Ishikawa (cell line): ENCODE measurements around the gene PGA4.

Experiments used
- CEBPB ChIP-seq: IDR thresholded peaks from 2 replicates; pipeline ENCODE4 v1.6.1; 2012
- CREB1 ChIP-seq: IDR thresholded peaks from 2 replicates; pipeline ENCODE4 v1.6.1; 2012; ENCODE audit warnings: low read depth
- EGR1 ChIP-seq: IDR thresholded peaks from 2 replicates; pipeline ENCODE4 v1.6.1; 2012
- EP300 ChIP-seq: IDR thresholded peaks from 2 replicates; pipeline ENCODE4 v1.6.1; 2012; ENCODE audit warnings: borderline replicate concordance
- FOXM1 ChIP-seq: IDR thresholded peaks from 2 replicates; pipeline ENCODE4 v1.6.1; 2012; ENCODE audit warnings: low read depth, borderline replicate concordance
- MAX ChIP-seq: IDR thresholded peaks from 2 replicates; pipeline ENCODE4 v1.6.1; 2012
- NFIC ChIP-seq: IDR thresholded peaks from 2 replicates; pipeline ENCODE4 v1.6.1; 2012
- RAD21 ChIP-seq: IDR thresholded peaks from 2 replicates; pipeline ENCODE4 v1.6.1; 2012; ENCODE audit warnings: low read depth
- REST ChIP-seq: IDR thresholded peaks from 2 replicates; pipeline ENCODE4 v1.6.1; 2012; ENCODE audit warnings: low read depth, mild to moderate bottlenecking
- TAF1 ChIP-seq: IDR thresholded peaks from 2 replicates; pipeline ENCODE4 v1.6.1; 2012; ENCODE audit warnings: low read depth, mild to moderate bottlenecking
- TCF12 ChIP-seq: IDR thresholded peaks from 2 replicates; pipeline ENCODE4 v1.6.1; 2012; ENCODE audit warnings: low read depth
- TEAD4 ChIP-seq: IDR thresholded peaks from 2 replicates; pipeline ENCODE4 v1.6.1; 2012
- USF1 ChIP-seq: IDR thresholded peaks from 2 replicates; pipeline ENCODE4 v1.6.1; 2012
- YY1 ChIP-seq: IDR thresholded peaks from 2 replicates; pipeline ENCODE4 v1.6.1; 2012; ENCODE audit warnings: low read depth
- ZBTB7A ChIP-seq: IDR thresholded peaks from 2 replicates; pipeline ENCODE4 v1.6.1; 2012; ENCODE audit warnings: low read depth

PGA4 gene

GRCh38 chr11:61193596-61193995 lies 28.6 kb upstream of the PGA4 start:
- TF ChIP-seq TEAD4: no peak
- no peak for TF ChIP-seq TCF12
- TF ChIP-seq ZBTB7A: no peak
- TF ChIP-seq FOXM1: no peak
- no peak for TF ChIP-seq TAF1
- TF ChIP-seq REST: no peak
- TF ChIP-seq CREB1: no peak
- no peak for TF ChIP-seq EP300
- TF ChIP-seq USF1: no peak
- TF ChIP-seq CEBPB: no peak
- TF ChIP-seq YY1: no peak
- no peak for TF ChIP-seq EGR1
- TF ChIP-seq RAD21: no peak
- no peak for TF ChIP-seq MAX
- TF ChIP-seq NFIC: no peak

DNA sequence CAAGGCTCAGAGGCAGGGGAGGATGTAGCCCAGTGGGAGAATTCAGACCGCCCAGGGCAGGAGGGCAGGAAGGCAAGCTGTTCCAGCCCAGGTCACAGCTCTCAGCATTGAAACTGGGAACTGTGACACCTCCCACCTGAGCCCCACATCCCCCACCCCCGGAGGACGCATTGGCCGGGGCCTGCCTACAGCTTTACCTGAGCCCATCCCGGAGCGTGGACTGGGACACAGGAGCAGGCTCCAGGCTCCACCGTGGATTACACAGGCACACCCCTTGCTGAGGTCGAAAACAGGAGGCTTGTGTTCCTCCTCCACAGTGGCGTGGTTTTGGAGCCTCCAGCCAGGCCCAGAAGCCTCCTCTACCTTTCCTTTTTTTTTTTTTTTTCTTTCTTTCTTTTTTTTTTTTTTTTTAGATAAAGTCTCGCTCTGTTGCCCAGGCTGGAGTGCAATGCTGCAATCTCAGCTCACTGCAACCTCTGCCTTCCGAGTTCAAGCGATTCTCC lies 27.9 kb upstream of the PGA4 start:
- TF ChIP-seq TAF1: no peak
- no peak for TF ChIP-seq EP300
- TF ChIP-seq MAX: no peak
- TF ChIP-seq RAD21: no peak
- TF ChIP-seq YY1: no peak
- no peak for TF ChIP-seq CEBPB
- no peak for TF ChIP-seq FOXM1
- TF ChIP-seq CREB1: no peak
- no peak for TF ChIP-seq REST
- no peak for TF ChIP-seq TCF12
- no peak for TF ChIP-seq EGR1
- TF ChIP-seq USF1: no peak
- TF ChIP-seq NFIC: no peak
- TF ChIP-seq TEAD4: no peak
- TF ChIP-seq ZBTB7A: no peak

- TF ChIP-seq MAX (0 out of 2 replicates have a peak, but pooled peaks have one; percentile 13), TEAD4 (no peak)
Observed at GRCh38 chr11:61194981-61195695, 27.0 kb upstream of the PGA4 start.

- TF ChIP-seq TEAD4 (peak; percentile 90), REST (no peak), TCF12 (peak; percentile 82), NFIC (peak; percentile 57), RAD21 (no peak), EP300 (peak; percentile 80), USF1 (no peak), TAF1 (no peak), ZBTB7A (peak; percentile 71)
Observed at GRCh38 chr11:61195719-61196118, 26.4 kb upstream of the PGA4 start.
